GM19372 (cell line): ENCODE results near the gene RAB21.

Experiments used
- ATAC-seq: cut with Tn5 transposase; IDR thresholded peaks from one replicate; pipeline ENCODE4 v1.9.1; 2021; ENCODE audit warnings: mild to moderate bottlenecking, low read depth, moderate library complexity; ENCODE audit not compliant: unreplicated experiment

RAB21 gene, protein sequence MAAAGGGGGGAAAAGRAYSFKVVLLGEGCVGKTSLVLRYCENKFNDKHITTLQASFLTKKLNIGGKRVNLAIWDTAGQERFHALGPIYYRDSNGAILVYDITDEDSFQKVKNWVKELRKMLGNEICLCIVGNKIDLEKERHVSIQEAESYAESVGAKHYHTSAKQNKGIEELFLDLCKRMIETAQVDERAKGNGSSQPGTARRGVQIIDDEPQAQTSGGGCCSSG

DNA sequence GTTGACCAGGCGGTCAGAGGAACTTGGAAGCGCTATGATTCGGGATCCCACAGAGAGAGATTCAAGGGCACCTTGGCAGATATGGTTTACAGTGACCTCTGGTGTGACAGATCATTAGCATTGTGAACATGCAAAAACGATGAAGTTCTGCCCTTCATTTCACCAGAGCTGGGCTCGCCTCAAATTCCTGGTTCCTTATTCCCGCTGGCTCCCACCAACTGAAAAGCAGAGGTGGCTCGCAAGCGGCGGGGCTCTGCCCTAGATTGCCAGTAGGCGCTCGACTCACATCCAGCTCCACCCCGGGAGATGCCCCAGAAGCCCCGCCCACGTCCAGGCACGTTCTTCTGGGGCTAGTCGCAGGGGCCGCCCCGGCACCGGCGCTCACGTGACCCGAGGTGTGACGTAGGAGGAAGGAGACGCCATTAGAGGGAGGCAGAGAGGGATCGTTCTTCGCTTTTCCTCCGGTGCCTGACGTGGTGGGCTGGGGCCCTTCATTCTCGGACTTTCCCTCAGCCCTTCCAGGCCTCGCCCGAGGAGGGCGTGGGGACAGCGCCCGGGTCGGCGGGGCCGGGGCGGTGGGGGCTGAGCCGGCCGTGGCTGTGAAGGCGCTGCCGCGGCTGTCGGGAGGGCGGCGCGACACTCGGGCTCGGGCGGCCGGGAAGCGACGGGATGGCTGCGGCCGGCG, at the start of gene RAB21:
TSS of gene RAB21 (plus strand) at position 403 of the 685 bp plus-strand sequence. CDS start at position 670, 267 bp downstream.
- peak; percentile 93 for ATAC-seq

- ATAC-seq, result no peak
These were observed 49.7 kb upstream of the RAB21 start for GRCh38 chr12:71704920-71705319.

DNA sequence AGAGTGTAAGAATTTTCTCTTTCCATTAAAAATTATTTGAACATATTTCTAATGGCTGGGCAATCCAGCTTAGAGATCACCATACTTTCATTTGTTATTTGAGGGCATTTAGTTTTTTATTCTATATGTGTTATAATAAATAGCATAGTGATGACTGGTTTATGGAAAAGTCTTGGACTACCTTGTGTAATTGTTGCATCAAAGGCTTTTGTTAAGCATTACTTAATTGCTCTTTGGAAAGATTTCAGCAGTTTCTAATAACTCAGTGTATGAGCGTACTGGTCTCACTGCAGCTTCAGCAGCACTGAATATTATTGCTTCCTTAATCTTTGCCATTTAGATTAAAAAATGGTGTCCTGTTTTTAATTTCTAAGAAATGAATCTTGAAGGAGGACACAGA, 46.0 kb upstream of the RAB21 start:
- no peak for ATAC-seq

DNA sequence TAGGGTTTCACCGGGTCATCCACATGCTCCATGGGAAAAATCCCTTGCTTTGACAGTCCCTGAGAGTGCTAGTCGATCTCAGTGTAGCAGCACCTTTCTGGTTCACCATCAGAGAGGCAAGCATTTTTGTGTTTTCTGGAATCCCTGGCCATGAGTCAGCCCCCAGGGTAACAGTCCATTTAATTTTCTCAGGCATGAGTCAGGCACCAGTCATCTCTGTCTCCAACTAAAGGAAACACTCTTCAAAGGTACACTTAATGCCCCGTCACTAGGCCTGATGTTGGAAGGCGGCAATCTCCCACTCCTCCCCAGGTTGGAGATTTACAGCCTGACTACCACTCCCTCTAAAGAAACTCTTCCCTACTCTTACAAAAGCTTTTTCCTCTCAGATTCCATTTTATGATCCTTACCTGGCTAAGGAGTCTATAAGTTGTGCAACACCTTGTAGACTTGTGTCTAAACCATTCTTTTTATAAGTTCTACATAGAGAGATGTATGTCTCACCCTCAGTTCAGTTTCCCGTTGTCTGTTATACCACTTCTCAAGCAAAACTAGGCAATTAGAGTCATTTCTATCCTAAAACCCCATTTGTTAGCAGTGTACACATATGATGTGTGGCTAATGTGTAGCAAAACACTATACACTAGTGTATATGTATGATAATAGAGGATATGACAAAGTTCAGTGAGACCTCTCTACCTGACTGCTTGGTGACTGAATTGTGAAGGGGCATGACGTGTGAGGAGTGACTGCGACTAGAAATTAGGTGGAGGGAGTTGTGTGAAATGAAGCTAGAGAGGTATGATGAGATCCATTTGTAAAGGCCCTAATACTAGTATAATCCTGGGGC, 44.2 kb upstream of the RAB21 start:
- ATAC-seq, result no peak

DNA sequence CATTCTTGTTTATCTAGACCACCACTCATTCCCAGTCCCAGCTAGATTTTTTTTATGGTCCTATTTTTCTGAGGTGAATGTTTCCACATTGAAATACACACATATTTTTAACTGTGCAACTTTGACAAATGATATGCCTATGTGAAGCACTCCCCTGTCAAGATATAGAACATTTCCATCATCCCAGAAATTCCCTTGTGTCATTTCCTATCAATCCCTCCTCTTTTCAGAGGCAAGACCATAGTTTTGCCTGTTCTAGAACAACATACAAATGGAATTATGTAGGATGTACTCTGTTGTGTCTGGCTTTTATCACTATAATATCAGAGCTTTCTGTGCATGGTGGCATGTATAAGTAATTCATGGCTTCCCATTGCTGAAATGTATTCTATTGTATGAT, 36.1 kb upstream of the RAB21 start:
- no peak for ATAC-seq

- ATAC-seq, result no peak
These were observed 34.9 kb upstream of the RAB21 start for GRCh38 chr12:71719647-71720370.

- ATAC-seq, result no peak
These were observed 32.7 kb upstream of the RAB21 start for GRCh38 chr12:71721783-71722505.

GRCh38 chr12:71725011-71725410, 29.7 kb upstream of the RAB21 start:
- no peak for ATAC-seq

DNA sequence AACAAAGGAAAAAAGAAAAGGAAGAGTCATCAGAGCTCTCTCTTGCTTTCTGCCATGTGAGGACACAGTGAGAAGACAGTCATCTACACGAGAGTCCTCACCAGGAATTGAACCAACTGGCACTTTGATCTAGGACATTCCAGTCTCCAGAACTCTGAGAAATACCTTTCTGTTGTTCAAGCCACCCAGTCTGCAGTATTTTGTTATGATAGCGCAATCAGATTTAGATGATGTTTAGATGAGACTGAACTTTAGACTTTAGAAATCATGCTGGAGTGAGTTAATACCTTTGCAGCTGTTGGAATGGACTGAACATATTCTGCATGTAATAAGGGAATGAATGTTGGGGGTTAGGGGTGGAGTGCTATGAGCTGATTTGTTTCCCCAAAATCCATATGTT, 28.1 kb upstream of the RAB21 start:
- no peak for ATAC-seq

DNA sequence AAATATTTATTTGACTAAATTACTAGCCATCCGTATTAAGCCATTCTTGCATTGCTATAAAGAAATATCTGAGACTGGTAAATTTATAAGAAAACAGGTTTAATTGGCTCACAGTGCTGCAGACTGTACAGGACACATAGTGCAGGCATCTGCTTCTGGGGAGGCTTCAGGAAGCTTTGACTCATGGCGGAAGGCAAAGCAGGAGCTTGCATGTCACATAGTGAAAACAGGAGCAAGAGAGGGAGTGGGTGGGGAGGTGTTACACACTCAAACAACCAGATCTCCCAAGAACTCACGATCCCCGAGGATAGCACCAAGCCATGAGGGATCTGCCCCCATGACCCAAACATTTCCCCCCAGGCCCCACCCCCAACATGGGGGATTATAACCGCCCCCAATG, 26.7 kb upstream of the RAB21 start:
- no peak for ATAC-seq

- no peak for ATAC-seq
These were observed 23.7 kb upstream of the RAB21 start for GRCh38 chr12:71730936-71731335.

DNA sequence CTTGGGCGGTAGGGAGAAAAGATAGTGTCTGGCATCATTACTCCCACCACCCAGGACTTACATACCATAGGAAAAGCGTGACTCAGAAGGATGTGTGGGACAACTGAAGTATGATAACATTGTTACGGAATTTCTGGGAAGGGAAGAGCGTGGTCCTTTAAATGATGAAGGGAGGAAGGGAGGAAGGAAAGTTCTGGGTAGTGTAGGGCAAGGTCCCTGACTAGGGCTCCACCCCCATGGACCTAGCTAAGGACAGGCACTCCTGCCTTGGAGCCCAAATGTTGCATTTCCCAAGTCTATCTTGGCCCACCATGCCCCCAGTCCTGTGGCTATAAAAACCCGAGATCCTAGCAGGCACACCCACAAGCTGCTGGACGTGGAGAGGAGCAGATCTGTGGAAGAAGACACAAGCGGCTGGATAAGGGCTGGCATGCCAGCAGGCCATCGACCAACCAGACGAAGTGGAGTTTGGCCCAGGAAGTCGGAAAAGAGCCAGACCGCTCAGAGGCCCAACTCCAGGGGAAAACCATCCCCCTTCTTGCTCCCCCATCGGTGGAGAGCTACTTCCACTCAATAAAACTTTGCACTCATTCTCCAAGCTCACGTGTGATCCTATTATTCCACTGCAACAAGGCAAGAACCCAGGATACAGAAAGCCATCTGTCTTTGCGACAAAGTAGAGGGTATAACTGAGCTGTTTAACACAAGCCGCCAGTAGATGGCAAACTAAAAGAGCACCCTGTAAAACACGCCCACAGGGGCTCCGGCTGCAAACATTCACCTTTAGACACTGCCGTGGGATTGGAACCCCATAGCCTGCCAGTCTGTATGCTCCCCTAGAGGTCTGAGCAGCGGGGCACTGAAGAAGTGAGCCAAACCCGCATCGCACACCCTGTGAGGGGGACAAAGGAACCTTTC, 23.0 kb upstream of the RAB21 start:
- no peak for ATAC-seq

DNA sequence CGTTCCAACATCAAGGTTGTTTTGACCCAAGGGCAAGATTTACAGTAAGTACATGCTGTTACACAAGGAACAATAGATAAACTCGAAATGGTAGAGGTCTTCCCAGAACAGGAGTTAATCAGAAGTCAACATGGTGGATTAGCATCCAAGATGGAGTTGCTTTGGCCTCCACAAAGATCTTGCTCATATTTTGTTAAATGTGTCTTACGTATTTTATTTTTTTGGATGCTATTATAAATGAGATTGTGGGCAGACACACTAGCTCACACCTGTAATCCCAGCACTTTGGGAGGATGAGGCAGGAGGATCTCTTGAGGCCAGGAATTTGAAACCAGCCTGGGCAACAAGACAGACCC, 22.3 kb upstream of the RAB21 start:
- no peak for ATAC-seq

DNA sequence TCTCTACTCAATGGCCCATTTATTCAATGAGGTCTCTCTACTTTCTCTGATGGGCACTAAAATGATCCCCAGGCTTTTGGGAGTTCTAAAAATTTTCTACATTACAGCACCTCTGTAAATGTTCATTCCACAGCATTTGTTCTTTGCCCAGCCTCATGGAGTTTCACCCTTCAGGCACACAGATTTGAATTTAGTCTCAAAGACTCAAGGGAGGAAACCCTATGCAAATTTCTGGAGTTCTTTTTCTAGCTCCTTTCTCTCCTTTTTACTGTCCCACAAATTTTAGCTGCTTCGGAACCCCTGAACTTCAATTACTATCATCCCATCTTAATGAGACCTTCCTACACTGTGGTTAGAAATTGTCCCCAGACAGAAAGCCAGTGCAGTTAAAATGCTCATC, 17.5 kb upstream of the RAB21 start:
- no peak for ATAC-seq

- no peak for ATAC-seq
These were observed 11.7 kb upstream of the RAB21 start for GRCh38 chr12:71742998-71743397.

GRCh38 chr12:71744522-71745300, 10.0 kb upstream of the RAB21 start:
- no peak for ATAC-seq

GRCh38 chr12:71746974-71747611, 7.6 kb upstream of the RAB21 start:
- peak; percentile 85 for ATAC-seq
